HepG2 (cell line): ENCODE measurements around the gene HS3ST3A1. TPM values are rescaled to one million over a fixed set of nuclear protein-coding genes. Genes with fewer than 3 reads are reported as not detected.

Experiments used
- ATAC-seq: fragments of 200-7000 bp; cut with Tn5 transposase; 3 replicates; pipeline ENCODE4 v1.9.1; 2020; ENCODE audit warnings: mild to moderate bottlenecking, moderate library complexity
- BruUV-seq: library from RNA; stranded (reverse); fragments of 400-500 nt; replicated peaks from 2 replicates; lab custom pipeline; 2021; lab: Mats Ljungman, UMichigan
- CTCF ChIA-PET: fragments of 300-600 bp; formaldehyde crosslinking; extraction: SDS; loops from one replicate; lab custom pipeline; 2021; ENCODE audit warnings: low total read pairs, inconsistent platforms, low intra/inter-chr PET ratio; lab: Yijun Ruan, JAX
- POLR2A ChIA-PET: fragments of 350-600 bp; sonication (Branson Sonifier 250); formaldehyde crosslinking; loops from one replicate; lab custom pipeline; 2020; ENCODE audit warnings: antibody characterized with exemption, inconsistent platforms; lab: Yijun Ruan, JAX
- DNase-seq: peaks from one replicate; pipeline ENCODE4 v3.0.0-alpha.2; 2015; ENCODE audit warnings: low spot score
- FAIRE-seq: peaks from 3 replicates; lab custom pipeline; 2011; peaks lifted over from hg19 to GRCh38; lab: Jason Lieb, UNC
- H2AFZ ChIP-seq: one replicate; pipeline ENCODE4 v1.6.1; 2011; ENCODE audit warnings: low read length, inconsistent platforms
- H3K27ac ChIP-seq: fragments of 300-600 bp; 3 replicates; pipeline ENCODE4 v1.8.0; 2011; ENCODE audit warnings: mixed run types, mild to moderate bottlenecking, mixed read lengths, low read length, inconsistent platforms; ENCODE audit not compliant: insufficient read depth; ENCODE audit errors: extremely low read length
- H3K27me3 ChIP-seq, 2 experiments: fragments of 200-600 bp in 1 of 2; 2 replicates in 1 of 2; 3 replicates in 1 of 2; pipeline versions ENCODE4 v1.6.0 to v1.8.0; 2011; ENCODE audit warnings: low read length in 2 of 2, mild to moderate bottlenecking in 2 of 2, moderate library complexity in 2 of 2, inconsistent platforms in 1 of 2; ENCODE audit not compliant: insufficient read depth in 2 of 2, control insufficient read depth in 1 of 2
- H3K36me3 ChIP-seq, 2 experiments: fragments of 200-600 bp in 1 of 2; replicated peaks in 1 of 2; 2 replicates in 1 of 2; 3 replicates in 1 of 2; pipeline versions ENCODE4 v1.5.1 to v1.8.0; 2011; ENCODE audit warnings: low read length in 2 of 2, inconsistent platforms in 1 of 2; ENCODE audit not compliant: insufficient read depth in 2 of 2, control insufficient read depth in 1 of 2
- H3K4me1 ChIP-seq: 2 replicates; pipeline ENCODE4 v1.5.1; 2012; ENCODE audit warnings: low read length, inconsistent platforms; ENCODE audit not compliant: insufficient read depth
- H3K4me2 ChIP-seq: 2 replicates; pipeline ENCODE4 v1.6.0; 2011; ENCODE audit warnings: low read depth, low read length, inconsistent platforms
- H3K4me3 ChIP-seq, 3 experiments: fragments of 200-600 bp in 1 of 3; sonication (generic), shearing (Covaris generic) in 1 of 3; replicated peaks in 1 of 3; 2 replicates each; pipeline ENCODE4 v1.5.1; 2011 to 2016; ENCODE audit warnings: low read length in 3 of 3, inconsistent platforms in 2 of 3, low read depth in 2 of 3, mild to moderate bottlenecking in 2 of 3, control low read depth in 1 of 3, mixed read lengths in 1 of 3; ENCODE audit not compliant: insufficient read depth in 1 of 3
- H3K79me2 ChIP-seq: one replicate; pipeline ENCODE4 v1.6.1; 2011; ENCODE audit warnings: low read length, inconsistent platforms; ENCODE audit not compliant: insufficient read depth
- H3K9ac ChIP-seq: 2 replicates; pipeline ENCODE4 v1.6.0; 2011; ENCODE audit warnings: mild to moderate bottlenecking, low read depth, low read length, inconsistent platforms; ENCODE audit not compliant: insufficient read depth
- H3K9me3 ChIP-seq: 2 replicates; pipeline ENCODE4 v1.5.1; 2012; ENCODE audit warnings: mild to moderate bottlenecking, low read length
- H4K20me1 ChIP-seq: 2 replicates; pipeline ENCODE4 v1.6.0; 2011; ENCODE audit warnings: inconsistent platforms, mild to moderate bottlenecking, low read length, moderate library complexity; ENCODE audit not compliant: insufficient read depth
- BHLHE40 ChIP-seq: IDR thresholded peaks from 2 replicates; pipeline ENCODE4 v1.6.1; 2011; ENCODE audit warnings: low read length, improper control_type of control experiment
- CBX2 ChIP-seq, 2 experiments: fragments of 200-600 bp in 1 of 2; sonication (generic); formaldehyde crosslinking in 1 of 2; IDR thresholded peaks; 2 replicates each; pipeline versions ENCODE4 v1.7.0 to v1.8.1; 2018 to 2022; ENCODE audit warnings: low read depth in 2 of 2, low read length in 1 of 2, mild to moderate bottlenecking in 1 of 2, missing genetic modification reagents in 1 of 2
- CCDC6 ChIP-seq: sonication (generic); formaldehyde crosslinking; IDR thresholded peaks from 2 replicates; pipeline ENCODE4 v1.8.1; 2022; ENCODE audit warnings: mild to moderate bottlenecking, missing genetic modification reagents, moderate library complexity
- FOXA1 ChIP-seq, 2 experiments: fragments of 450-650 bp in 1 of 2; sonication (generic) in 1 of 2; formaldehyde crosslinking in 1 of 2; IDR thresholded peaks; 2 replicates each; pipeline versions ENCODE4 v1.4.0 to v1.6.1; 2016 to 2020; ENCODE audit warnings: missing genetic modification reagents in 1 of 2
- FOXJ3 ChIP-seq: sonication (generic); formaldehyde crosslinking; IDR thresholded peaks from 2 replicates; pipeline ENCODE4 v1.4.0; 2020; ENCODE audit warnings: missing genetic modification reagents, mild to moderate bottlenecking, borderline replicate concordance
- HOXA7 ChIP-seq: sonication (generic); formaldehyde crosslinking; IDR thresholded peaks from 2 replicates; pipeline ENCODE4 v1.8.1; 2022; ENCODE audit warnings: mild to moderate bottlenecking, missing genetic modification reagents, moderate library complexity
- KLF9 ChIP-seq: IDR thresholded peaks from 2 replicates; pipeline ENCODE4 v1.6.1; 2016; ENCODE audit warnings: low read depth
- MAF1 ChIP-seq: sonication (generic); formaldehyde crosslinking; IDR thresholded peaks from 2 replicates; pipeline ENCODE4 v1.5.0; 2020; ENCODE audit warnings: missing genetic modification reagents, borderline replicate concordance
- NR2F6 ChIP-seq, 2 experiments: IDR thresholded peaks; 2 replicates each; pipeline ENCODE4 v1.6.1; 2016; ENCODE audit warnings: antibody characterized with exemption in 1 of 2, mild to moderate bottlenecking in 1 of 2
- U2AF2 ChIP-seq: fragments of 200-400 bp; formaldehyde crosslinking; IDR thresholded peaks from 2 replicates; pipeline ENCODE4 v1.6.1; 2017; ENCODE audit warnings: low read depth, mild to moderate bottlenecking, low read length
- ZNF414 ChIP-seq: sonication (generic); formaldehyde crosslinking; IDR thresholded peaks from 2 replicates; pipeline ENCODE4 v1.5.0; 2020; ENCODE audit warnings: missing genetic modification reagents
- ZNF557 ChIP-seq: sonication (generic); formaldehyde crosslinking; IDR thresholded peaks from 2 replicates; pipeline ENCODE4 v1.4.0; 2020; ENCODE audit warnings: missing genetic modification reagents
- ZNF761 ChIP-seq: sonication (generic); formaldehyde crosslinking; conservative IDR thresholded peaks from 2 replicates; pipeline ENCODE4 v1.4.0; 2020; ENCODE audit warnings: mild to moderate bottlenecking, missing genetic modification reagents
- WGBS: methylation state at CpG from one replicate; pipeline ENCODE4 v1.1.6; 2017; ENCODE audit warnings: low lambda C conversion rate; 5-methylcytosine and 5-hydroxymethylcytosine counted together
- in situ Hi-C: cut with HindIII; loops from 2 replicates; pipeline ENCODE4 v1.10.0; 2017; ENCODE audit warnings: low pct_unique_long_range_greater_than_20kb; ENCODE audit not compliant: extremely low pct_ligation_motif_present
- intact Hi-C: fragments of 100-400 bp; cut with micrococcal nuclease; formaldehyde crosslinking; loops from one replicate; pipeline ENCODE4 v1.10.0; 2022; ENCODE audit not compliant: unreplicated experiment
- polyA plus RNA-seq, 8 experiments: library from polyadenylated mRNA; depleted of rRNA in 3 of 8; stranded (reverse) in 7 of 8; unstranded in 1 of 8; fragments of >200 nt; fragmentation: Illumina TruSeq in 4 of 8; extraction: Trizol in 4 of 8; gene quantifications; 2 replicates each; pipeline versions ENCODE4 v1.2.1 to v1.2.3, GENCODE V29; 2011 to 2016; ENCODE audit warnings: low read depth in 4 of 8, missing spikeins in 1 of 8, mixed read lengths in 1 of 8; ENCODE audit not compliant: insufficient read depth in 1 of 8
- total RNA-seq, 5 experiments: library from RNA; depleted of rRNA; stranded (reverse); fragments of >200 nt; fragmentation: Illumina TruSeq; extraction: Trizol; gene quantifications; 2 replicates each; pipeline ENCODE4 v1.2.3, GENCODE V29; 2016; ENCODE audit warnings: low read depth in 1 of 5
- TF ChIP-seq, protein P1 (sequence below): IDR thresholded peaks from 2 replicates; pipeline ENCODE4 v1.6.1; 2018; ENCODE audit warnings: missing genetic modification reagents
- TF ChIP-seq, protein P2 (sequence below): sonication (generic); formaldehyde crosslinking; IDR thresholded peaks from 2 replicates; pipeline ENCODE4 v1.5.1; 2020; ENCODE audit warnings: mild to moderate bottlenecking, moderate library complexity, missing genetic modification reagents
- TF ChIP-seq, protein P3 (sequence below): IDR thresholded peaks from 2 replicates; pipeline ENCODE4 v1.6.1; 2016; ENCODE audit warnings: low read depth, borderline replicate concordance

Gene HS3ST3A1
- total and polyA plus RNA-seq, 2 of the 13 experiments (the other 11 are each of a cell fraction or from before 2014, with no cell fraction given): 1.3 to 3.5 TPM

- 0 out of 5 replicates have a peak, but pooled peaks cover 0 to 6% of the 10 kb centered on the region in 2 experiments for H3K27me3 ChIP-seq
- H3K9me3 ChIP-seq: no peaks in the 10 kb centered on the region
- TF ChIP-seq CCDC6 (CRISPR knock-in tag): no peak
- no peak for TF ChIP-seq ZNF414 (CRISPR knock-in tag)
- TF ChIP-seq MAF1 (CRISPR knock-in tag): no peak
- no peak for TF ChIP-seq BHLHE40
- no peak for TF ChIP-seq NR2F6 (IDR thresholded peaks at IDR 0.05)
- TF ChIP-seq NR2F6 (CRISPR knock-in tag; IDR thresholded peaks at IDR 0.05): no peak
- no peak for TF ChIP-seq CBX2 (IDR thresholded peaks at IDR 0.05; ENCODE audit: low read depth, low read length)
- TF ChIP-seq CBX2 (CRISPR knock-in tag; IDR thresholded peaks at IDR 0.05; ENCODE audit: low read depth): no peak
- TF ChIP-seq KLF9: no peak
- BruUV-seq: no TSS peak
- in situ Hi-C loops: no loop called here
- POLR2A ChIA-PET: no interaction called here
- intact Hi-C loops: no loop called here
- no peak for DNase-seq
- no peak for FAIRE-seq
- no peaks in the 10 kb centered on the region; the same call in 1 of the 2 replicates for H3K4me1 ChIP-seq
- H3K4me2 ChIP-seq: no peak overlapping the region
- CTCF ChIA-PET: no interaction called here
- no peaks in the 10 kb centered on the region for H3K79me2 ChIP-seq
- 13% methylated on average over 2 of the region's 2 CpGs for WGBS
- H3K27ac ChIP-seq: no peak overlapping the region
- no peak overlapping the region for H3K4me3 ChIP-seq
- ATAC-seq: no peak
- no peaks in the 10 kb centered on the region for H4K20me1 ChIP-seq
- H3K9ac ChIP-seq: no peak overlapping the region
- H2AFZ ChIP-seq: no peak overlapping the region
- H3K36me3 ChIP-seq: no peaks in the 10 kb centered on the region
Observed at GRCh38 chr17:13642188-13642587, 40.5 kb upstream of the HS3ST3A1 start.

DNA sequence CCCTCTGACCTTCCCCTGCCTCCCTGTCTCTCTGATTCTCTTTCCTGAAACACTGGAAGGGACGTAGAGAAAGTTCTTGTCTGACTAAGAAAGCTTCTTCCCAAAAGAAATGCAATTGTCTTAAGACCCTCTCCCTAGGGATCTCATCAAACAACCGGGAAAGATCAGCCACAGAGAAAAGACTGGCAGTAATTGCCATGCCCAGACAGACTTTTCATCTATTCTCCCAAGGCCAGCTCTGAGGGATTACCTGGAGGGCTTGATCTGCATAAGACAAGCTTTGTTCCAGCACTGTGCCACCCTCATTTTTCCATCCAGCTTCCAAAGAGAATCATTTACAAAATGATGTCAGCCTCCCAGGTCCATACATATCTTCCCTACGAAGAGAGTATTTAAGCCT is 38.8 kb upstream of the HS3ST3A1 start:
- Histone ChIP-seq H3K27me3 (peaks cover 0 to 6% of the 10 kb centered on the region in 2 experiments; a peak in 1 of 5 replicates), H2AFZ (no peak overlapping the region), H3K36me3 (no peaks in the 10 kb centered on the region), H4K20me1 (no peaks in the 10 kb centered on the region), H3K9me3 (no peaks in the 10 kb centered on the region), H3K4me3 (no peak overlapping the region), H3K27ac (no peak overlapping the region), H3K9ac (no peak overlapping the region), H3K4me1 (no peaks in the 10 kb centered on the region), H3K4me2 (no peak overlapping the region), H3K79me2 (no peaks in the 10 kb centered on the region)
- 7% methylated on average over 3 of the region's 3 CpGs for WGBS
- no peak for DNase-seq
- intact Hi-C loops (no loop called here), in situ Hi-C loops (no loop called here)
- no peak for ATAC-seq
- CTCF ChIA-PET: no interaction called here
- no TSS peak for BruUV-seq
- no peak for FAIRE-seq
- POLR2A ChIA-PET: no interaction called here
- TF ChIP-seq FOXJ3 (CRISPR knock-in tag): no peak
- no peak for TF ChIP-seq HOXA7 (CRISPR knock-in tag)
- TF ChIP-seq, protein P1, sequence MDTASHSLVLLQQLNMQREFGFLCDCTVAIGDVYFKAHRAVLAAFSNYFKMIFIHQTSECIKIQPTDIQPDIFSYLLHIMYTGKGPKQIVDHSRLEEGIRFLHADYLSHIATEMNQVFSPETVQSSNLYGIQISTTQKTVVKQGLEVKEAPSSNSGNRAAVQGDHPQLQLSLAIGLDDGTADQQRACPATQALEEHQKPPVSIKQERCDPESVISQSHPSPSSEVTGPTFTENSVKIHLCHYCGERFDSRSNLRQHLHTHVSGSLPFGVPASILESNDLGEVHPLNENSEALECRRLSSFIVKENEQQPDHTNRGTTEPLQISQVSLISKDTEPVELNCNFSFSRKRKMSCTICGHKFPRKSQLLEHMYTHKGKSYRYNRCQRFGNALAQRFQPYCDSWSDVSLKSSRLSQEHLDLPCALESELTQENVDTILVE (CRISPR knock-in tag): no peak
- TF ChIP-seq, protein P2, sequence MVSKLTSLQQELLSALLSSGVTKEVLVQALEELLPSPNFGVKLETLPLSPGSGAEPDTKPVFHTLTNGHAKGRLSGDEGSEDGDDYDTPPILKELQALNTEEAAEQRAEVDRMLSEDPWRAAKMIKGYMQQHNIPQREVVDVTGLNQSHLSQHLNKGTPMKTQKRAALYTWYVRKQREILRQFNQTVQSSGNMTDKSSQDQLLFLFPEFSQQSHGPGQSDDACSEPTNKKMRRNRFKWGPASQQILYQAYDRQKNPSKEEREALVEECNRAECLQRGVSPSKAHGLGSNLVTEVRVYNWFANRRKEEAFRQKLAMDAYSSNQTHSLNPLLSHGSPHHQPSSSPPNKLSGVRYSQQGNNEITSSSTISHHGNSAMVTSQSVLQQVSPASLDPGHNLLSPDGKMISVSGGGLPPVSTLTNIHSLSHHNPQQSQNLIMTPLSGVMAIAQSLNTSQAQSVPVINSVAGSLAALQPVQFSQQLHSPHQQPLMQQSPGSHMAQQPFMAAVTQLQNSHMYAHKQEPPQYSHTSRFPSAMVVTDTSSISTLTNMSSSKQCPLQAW (CRISPR knock-in tag): no peak
- TF ChIP-seq FOXA1 (IDR thresholded peaks at IDR 0.05): no peak
- TF ChIP-seq FOXA1 (CRISPR knock-in tag; IDR thresholded peaks at IDR 0.05): no peak
- TF ChIP-seq, protein P3, sequence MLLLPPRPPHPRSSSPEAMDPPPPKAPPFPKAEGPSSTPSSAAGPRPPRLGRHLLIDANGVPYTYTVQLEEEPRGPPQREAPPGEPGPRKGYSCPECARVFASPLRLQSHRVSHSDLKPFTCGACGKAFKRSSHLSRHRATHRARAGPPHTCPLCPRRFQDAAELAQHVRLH (CRISPR knock-in tag): no peak
- TF ChIP-seq U2AF2: no peak
- no peak for TF ChIP-seq ZNF557 (CRISPR knock-in tag)
- TF ChIP-seq ZNF761 (CRISPR knock-in tag): no peak
